GM12865 (cell line): ENCODE data around the gene ADARB2.
A peak's percentile ranks its signal among the peaks of the same experiment; 100 is the strongest.

Source experiments
- DNase-seq: peaks from one replicate; pipeline ENCODE4 v3.0.0; 2010; ENCODE audit warnings: low read depth
- H3K4me3 ChIP-seq: 2 replicates; pipeline ENCODE4 v1.5.1; 2011; ENCODE audit warnings: mild to moderate bottlenecking, low read depth, low read length, control low read depth
- TF ChIP-seq, protein P1 (sequence below): IDR thresholded peaks from 2 replicates; pipeline ENCODE4 v1.5.1; 2011; ENCODE audit warnings: low read length, control low read depth, low read depth, inconsistent platforms; ENCODE audit not compliant: insufficient read depth; ENCODE audit errors: missing control alignments

ADARB2 gene

DNA sequence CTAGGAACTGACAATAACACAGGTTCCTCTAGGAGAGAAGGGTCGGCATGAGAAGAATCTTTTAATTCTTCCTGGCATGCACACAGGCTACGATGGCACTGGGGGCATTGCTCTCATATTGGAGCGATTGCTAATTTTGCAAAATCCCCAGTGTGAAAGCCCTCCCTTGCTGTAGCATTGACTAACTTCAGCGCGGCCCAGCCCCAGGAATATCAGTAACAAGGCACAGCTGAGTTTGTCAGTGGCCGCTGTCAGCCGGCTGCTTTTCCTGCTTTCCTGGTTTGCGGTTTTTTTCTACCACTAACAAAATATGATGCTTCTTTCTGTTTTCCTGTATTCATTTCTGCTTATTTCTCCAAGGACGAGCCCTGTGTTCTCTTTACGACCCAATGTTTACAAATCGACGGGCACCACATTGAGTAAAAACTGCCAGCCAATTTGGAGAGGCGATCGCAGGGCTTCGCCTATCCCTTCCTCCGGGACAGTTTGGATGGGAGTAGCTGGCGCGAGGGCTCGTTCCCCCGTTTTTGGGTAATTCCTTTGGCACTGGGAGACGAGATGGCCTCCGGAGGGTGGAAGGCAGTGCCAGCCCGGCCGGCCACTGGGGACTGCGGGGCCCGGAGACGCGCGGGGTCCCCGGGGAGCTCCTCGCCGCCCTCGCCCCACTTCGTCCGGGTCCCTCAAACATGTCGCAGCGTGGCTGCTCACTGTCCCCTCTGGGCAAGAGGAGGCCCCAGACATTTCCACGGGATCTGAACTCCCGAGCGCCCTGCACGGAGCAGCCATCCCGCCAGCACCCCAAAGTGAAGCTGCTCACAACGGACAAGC lies 967 bp downstream of the ADARB2 start:
- peak overlapping the region; percentile 86 for H3K4me3 ChIP-seq
- TF ChIP-seq, protein P1, sequence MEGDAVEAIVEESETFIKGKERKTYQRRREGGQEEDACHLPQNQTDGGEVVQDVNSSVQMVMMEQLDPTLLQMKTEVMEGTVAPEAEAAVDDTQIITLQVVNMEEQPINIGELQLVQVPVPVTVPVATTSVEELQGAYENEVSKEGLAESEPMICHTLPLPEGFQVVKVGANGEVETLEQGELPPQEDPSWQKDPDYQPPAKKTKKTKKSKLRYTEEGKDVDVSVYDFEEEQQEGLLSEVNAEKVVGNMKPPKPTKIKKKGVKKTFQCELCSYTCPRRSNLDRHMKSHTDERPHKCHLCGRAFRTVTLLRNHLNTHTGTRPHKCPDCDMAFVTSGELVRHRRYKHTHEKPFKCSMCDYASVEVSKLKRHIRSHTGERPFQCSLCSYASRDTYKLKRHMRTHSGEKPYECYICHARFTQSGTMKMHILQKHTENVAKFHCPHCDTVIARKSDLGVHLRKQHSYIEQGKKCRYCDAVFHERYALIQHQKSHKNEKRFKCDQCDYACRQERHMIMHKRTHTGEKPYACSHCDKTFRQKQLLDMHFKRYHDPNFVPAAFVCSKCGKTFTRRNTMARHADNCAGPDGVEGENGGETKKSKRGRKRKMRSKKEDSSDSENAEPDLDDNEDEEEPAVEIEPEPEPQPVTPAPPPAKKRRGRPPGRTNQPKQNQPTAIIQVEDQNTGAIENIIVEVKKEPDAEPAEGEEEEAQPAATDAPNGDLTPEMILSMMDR: no peak
- no peak for DNase-seq

DNA sequence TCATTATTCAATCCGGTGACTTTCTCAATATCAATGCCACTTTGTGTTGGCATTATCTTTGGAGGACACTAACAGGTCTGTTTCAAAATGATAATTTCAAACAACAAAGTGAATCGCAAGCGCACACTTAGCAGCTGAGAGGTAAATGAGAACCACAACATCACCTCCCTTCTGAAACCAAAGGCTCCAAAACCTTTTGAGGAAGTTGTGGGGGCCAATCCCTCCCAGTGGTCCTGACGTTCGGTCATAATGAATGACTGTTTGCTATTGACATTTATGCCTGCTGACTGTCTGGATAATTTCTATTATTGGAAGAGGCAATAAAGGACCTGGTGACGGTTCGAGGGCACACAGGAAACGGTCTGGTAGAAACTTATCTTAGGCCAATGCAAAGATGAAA lies 1.8 kb downstream of the ADARB2 start:
- H3K4me3 ChIP-seq: peak overlapping the region; percentile 86
- no peak for DNase-seq
- TF ChIP-seq, protein P1: no peak

- TF ChIP-seq, protein P1: no peak
- peak overlapping the region; percentile 86 for H3K4me3 ChIP-seq
- DNase-seq: no peak
These were observed 3.0 kb downstream of the ADARB2 start for GRCh38 chr10:1734288-1734687.

GRCh38 chr10:1733720-1734119 lies 3.6 kb downstream of the ADARB2 start:
- no peak for DNase-seq
- TF ChIP-seq, protein P1: no peak
- H3K4me3 ChIP-seq: no peak overlapping the region

DNA sequence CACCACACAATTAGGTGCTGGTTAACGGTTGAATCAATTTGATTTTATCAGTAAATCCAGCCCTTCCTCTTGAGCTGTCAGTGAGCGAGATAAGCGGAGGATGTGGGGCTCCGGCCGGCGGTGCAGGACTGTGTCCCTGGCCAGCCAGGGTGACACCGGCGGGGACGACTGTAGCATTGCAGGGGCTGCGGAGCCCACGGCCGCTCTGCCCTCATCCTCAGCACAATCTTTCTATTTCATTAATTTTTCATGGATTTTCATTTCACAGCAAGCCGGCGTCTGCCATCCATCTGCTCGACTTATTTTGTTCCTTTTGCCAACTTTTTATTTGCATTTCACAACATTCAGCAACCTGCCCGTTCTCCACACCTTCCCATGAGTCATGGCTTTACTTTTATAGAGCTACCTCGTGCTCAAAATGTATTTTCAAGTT lies 4.7 kb downstream of the ADARB2 start:
- peak overlapping the region; percentile 11; the same call in 1 of the 2 replicates for H3K4me3 ChIP-seq
- TF ChIP-seq, protein P1: no peak
- no peak for DNase-seq

DNA sequence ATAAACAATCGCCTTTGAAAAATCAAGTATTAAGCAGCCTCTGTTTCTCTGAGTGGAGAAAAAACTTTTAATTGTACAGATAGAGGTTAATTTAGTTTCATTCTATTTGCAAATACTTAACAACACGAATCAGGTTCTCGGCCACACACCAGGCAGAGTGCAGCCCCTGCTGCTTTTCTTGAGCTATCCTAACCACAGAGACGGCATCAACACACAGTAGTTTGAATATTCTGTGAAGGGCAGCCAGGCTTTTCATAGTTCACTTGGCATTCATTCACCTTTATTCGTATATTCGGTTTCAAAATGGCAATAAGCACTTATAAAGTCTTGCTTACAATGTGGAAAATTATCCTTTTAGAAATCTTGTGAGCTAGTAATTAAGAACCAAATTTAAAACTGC lies 5.7 kb downstream of the ADARB2 start:
- TF ChIP-seq, protein P1: no peak
- no peak overlapping the region for H3K4me3 ChIP-seq
- peak; percentile 42 for DNase-seq

- TF ChIP-seq, protein P1: no peak
- no peak overlapping the region for H3K4me3 ChIP-seq
- no peak for DNase-seq
These were observed 7.6 kb downstream of the ADARB2 start for GRCh38 chr10:1729751-1730150.
